Tibial nerve (tissue), 4 donors: ENCODE results near the gene PPP1R7.

Experiments used
- CTCF ChIP-seq, 5 experiments: fragments of 200-600 bp in 3 of 5; fragments of 450-650 bp in 2 of 5; sonication (generic) in 3 of 5; IDR thresholded peaks; one replicate each; pipeline ENCODE4 v1.5.1; 2016 to 2019; ENCODE audit warnings: antibody characterized with exemption in 5 of 5, mild to moderate bottlenecking in 3 of 5, moderate library complexity in 2 of 5
- EP300 ChIP-seq, 2 donors: sonication (generic); formaldehyde crosslinking; IDR thresholded peaks; one replicate each; pipeline ENCODE4 v1.6.1; 2017; ENCODE audit warnings: antibody characterized with exemption in 2 of 2, mild to moderate bottlenecking in 1 of 2
- POLR2A ChIP-seq, 2 donors: fragments of 450-650 bp; IDR thresholded peaks; one replicate each; pipeline ENCODE4 v1.6.1; 2017; ENCODE audit warnings: antibody characterized with exemption in 2 of 2, mild to moderate bottlenecking in 2 of 2, moderate library complexity in 2 of 2

- TF ChIP-seq CTCF (IDR thresholded peaks at IDR 0.05): no peak
- TF ChIP-seq POLR2A (IDR thresholded peaks at IDR 0.05): no peak
- no peak for TF ChIP-seq EP300 (IDR thresholded peaks at IDR 0.05)
These were observed 29.8 kb upstream of the PPP1R7 start for GRCh38 chr2:241120440-241120839.
